Esophagus muscularis mucosa (tissue), 4 donors: ENCODE measurements around the gene MRGPRD. TPM values are rescaled to one million over a fixed set of nuclear protein-coding genes. Genes with fewer than 3 reads are reported as not detected.

Experiments
- DNase-seq: peaks from one replicate; pipeline ENCODE4 v3.0.0-alpha.2; 2017; ENCODE audit errors: extremely low spot score
- H3K27ac ChIP-seq, 4 donors: fragments of 200-600 bp; sonication (generic); replicated peaks in 1 of 4; 1 replicate in 3 of 4; 2 replicates in 1 of 4; pipeline ENCODE4 v1.5.1; 2016 to 2019; ENCODE audit warnings: mild to moderate bottlenecking in 1 of 4
- H3K27me3 ChIP-seq, 4 donors: fragments of 200-600 bp; sonication (generic); one replicate each; pipeline versions ENCODE4 v1.5.1 to v1.6.0; 2016 to 2019
- H3K36me3 ChIP-seq, 4 donors: fragments of 200-600 bp; sonication (generic); one replicate each; pipeline ENCODE4 v1.5.1; 2016 to 2019
- H3K4me1 ChIP-seq, 4 donors: fragments of 200-600 bp; sonication (generic); one replicate each; pipeline ENCODE4 v1.5.1; 2016 to 2019
- H3K4me3 ChIP-seq, 4 donors: fragments of 200-600 bp; sonication (generic); 1 replicate in 2 of 4; 2 replicates in 2 of 4; pipeline ENCODE4 v1.5.1; 2016 to 2019; ENCODE audit warnings: mild to moderate bottlenecking in 4 of 4, moderate library complexity in 1 of 4
- H3K9me3 ChIP-seq, 4 donors: fragments of 200-600 bp; sonication (generic); 1 replicate in 3 of 4; 2 replicates in 1 of 4; pipeline ENCODE4 v1.5.1; 2016 to 2019
- EP300 ChIP-seq: sonication (generic); formaldehyde crosslinking; IDR thresholded peaks from one replicate; pipeline ENCODE4 v1.6.1; 2017; ENCODE audit warnings: antibody characterized with exemption
- POLR2A ChIP-seq: fragments of 450-650 bp; IDR thresholded peaks from one replicate; pipeline ENCODE4 v1.6.1; 2017; ENCODE audit warnings: antibody characterized with exemption, moderate library complexity, mild to moderate bottlenecking, low read depth
- POLR2AphosphoS5 ChIP-seq, 2 donors: sonication (generic); formaldehyde crosslinking; IDR thresholded peaks; one replicate each; pipeline ENCODE4 v1.6.1; 2017; ENCODE audit warnings: antibody characterized with exemption in 2 of 2
- WGBS: methylation state at CpG from one replicate; pipeline ENCODE4 v1.1.5; 2018; 5-methylcytosine and 5-hydroxymethylcytosine counted together
- intact Hi-C: fragments of 100-400 bp; cut with DNase I; formaldehyde crosslinking; loops from one replicate; pipeline ENCODE4 v1.15.1; 2023
- total RNA-seq, 4 donors: library from RNA; depleted of rRNA; stranded (reverse); fragments of >200 nt; gene quantifications; one replicate each; pipeline versions ENCODE4 v1.1.0 to v1.2.1, GENCODE V29; 2016
- TF ChIP-seq, protein P1 (sequence below), 3 experiments: fragments of 200-600 bp in 2 of 3; fragments of 450-650 bp in 1 of 3; sonication (generic) in 2 of 3; IDR thresholded peaks; one replicate each; pipeline ENCODE4 v1.5.1; 2017 to 2019; ENCODE audit warnings: antibody characterized with exemption in 3 of 3, mild to moderate bottlenecking in 2 of 3, moderate library complexity in 1 of 3

Gene MRGPRD
- total RNA-seq, 4 donors from 2014 or later = 0.32 to 2.5 (median 0.66) TPM; not detected in 1

DNA sequence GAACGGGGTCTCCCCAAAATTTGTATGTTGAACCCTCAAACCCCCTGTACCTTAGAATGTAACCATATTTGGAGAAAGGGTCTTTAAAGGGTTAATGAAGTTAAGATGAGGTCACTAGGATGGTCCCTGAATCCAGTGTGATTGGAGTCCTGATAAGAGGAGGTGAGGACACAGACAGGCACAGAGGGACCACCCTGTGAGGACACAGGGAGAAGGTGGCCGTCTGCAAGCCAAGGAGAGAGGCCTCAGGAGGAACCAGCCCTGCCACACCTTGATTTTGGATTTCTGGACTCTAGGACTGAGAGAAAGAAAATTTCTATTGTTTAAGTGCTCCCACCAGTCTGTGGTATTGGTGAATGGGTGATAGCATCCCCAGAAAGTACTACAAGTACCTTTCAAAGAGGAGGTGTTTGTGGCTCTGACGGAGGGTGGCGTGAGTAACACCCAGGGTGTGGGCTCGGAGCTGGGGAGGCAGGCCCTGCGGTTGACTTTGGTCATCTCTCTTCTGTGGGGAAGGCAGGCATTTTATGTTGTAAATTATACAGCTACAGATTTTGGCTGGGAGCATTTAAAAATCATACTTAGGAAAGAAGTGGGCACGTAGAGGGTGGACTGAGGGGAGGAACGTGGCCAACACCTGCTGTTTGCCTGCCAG is 18.4 kb upstream of the MRGPRD start:
- Histone ChIP-seq H3K36me3 (peaks cover 0 to 14% (median 10%) of the 10 kb centered on the region in 4 donors), H3K4me3 (no peak overlapping the region), H3K27ac (peak overlapping the region; percentile 95 to 99 (median 97)), H3K4me1 (peaks cover 38 to 71% (median 69%) of the 10 kb centered on the region in 4 donors), H3K9me3 (no peaks in the 10 kb centered on the region), H3K27me3 (no peaks in the 10 kb centered on the region)
- intact Hi-C loops = loop anchor here (5.0 kb wide), 1 partner anchor 37 kb away; no protein-coding TSS in a partner anchor
- 70% methylated on average over 8 of the region's 8 CpGs for WGBS
- no peak for DNase-seq
- TF ChIP-seq EP300 = no peak
- TF ChIP-seq POLR2A = no peak
- TF ChIP-seq, protein P1, sequence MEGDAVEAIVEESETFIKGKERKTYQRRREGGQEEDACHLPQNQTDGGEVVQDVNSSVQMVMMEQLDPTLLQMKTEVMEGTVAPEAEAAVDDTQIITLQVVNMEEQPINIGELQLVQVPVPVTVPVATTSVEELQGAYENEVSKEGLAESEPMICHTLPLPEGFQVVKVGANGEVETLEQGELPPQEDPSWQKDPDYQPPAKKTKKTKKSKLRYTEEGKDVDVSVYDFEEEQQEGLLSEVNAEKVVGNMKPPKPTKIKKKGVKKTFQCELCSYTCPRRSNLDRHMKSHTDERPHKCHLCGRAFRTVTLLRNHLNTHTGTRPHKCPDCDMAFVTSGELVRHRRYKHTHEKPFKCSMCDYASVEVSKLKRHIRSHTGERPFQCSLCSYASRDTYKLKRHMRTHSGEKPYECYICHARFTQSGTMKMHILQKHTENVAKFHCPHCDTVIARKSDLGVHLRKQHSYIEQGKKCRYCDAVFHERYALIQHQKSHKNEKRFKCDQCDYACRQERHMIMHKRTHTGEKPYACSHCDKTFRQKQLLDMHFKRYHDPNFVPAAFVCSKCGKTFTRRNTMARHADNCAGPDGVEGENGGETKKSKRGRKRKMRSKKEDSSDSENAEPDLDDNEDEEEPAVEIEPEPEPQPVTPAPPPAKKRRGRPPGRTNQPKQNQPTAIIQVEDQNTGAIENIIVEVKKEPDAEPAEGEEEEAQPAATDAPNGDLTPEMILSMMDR (IDR thresholded peaks at IDR 0.05) = no peak
- TF ChIP-seq POLR2AphosphoS5 (IDR thresholded peaks at IDR 0.05) = peak in 1 of 2 donors; percentile 41

DNA sequence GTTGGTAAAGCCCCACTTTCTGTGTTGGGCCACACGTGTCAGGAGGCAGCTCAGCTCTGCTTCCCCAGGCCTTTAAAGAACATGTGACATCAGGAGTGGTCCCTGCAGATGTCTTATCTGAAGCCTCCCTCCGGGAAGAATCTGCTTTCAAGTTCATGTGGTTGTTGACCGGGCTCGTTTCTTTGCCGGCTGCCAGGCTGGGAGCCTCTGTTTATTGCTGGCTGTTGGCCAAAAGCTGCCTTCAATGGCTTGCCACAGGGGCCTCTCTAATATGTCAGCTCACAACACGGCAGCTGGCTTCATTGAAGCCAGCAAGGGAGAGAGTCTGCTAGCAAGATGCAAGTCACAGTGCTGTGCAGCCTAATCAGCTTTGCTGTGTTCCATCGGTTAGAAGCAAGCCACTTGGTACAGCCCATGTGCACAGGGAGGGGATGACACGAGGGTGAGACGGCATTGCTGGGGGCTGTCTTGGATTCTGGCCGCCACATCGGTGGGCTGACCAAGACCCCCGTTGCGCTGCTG is 17.7 kb upstream of the MRGPRD start:
- WGBS = 29% methylated on average over 11 of the region's 13 CpGs
- H3K27ac ChIP-seq = peak overlapping the region; percentile 95 to 99 (median 97)
- no peak for DNase-seq
- peaks cover 38 to 63% (median 61%) of the 10 kb centered on the region in 4 donors for H3K4me1 ChIP-seq
- intact Hi-C loops = loop anchor here (5.0 kb wide), 1 partner anchor 36 kb away; no protein-coding TSS in a partner anchor
- H3K9me3 ChIP-seq = no peaks in the 10 kb centered on the region
- peaks cover 0 to 6% (median 3%) of the 10 kb centered on the region in 4 donors for H3K36me3 ChIP-seq
- H3K4me3 ChIP-seq = no peak overlapping the region
- TF ChIP-seq EP300 = no peak
- peak in 1 of 2 donors; percentile 6 for TF ChIP-seq POLR2AphosphoS5 (IDR thresholded peaks at IDR 0.05)
- no peaks in the 10 kb centered on the region for H3K27me3 ChIP-seq

- intact Hi-C loops = loop anchor here (5.0 kb wide), 1 partner anchor 36 kb away; no protein-coding TSS in a partner anchor
Measured at GRCh38 chr11:68997995-68998348, 17.2 kb upstream of the MRGPRD start.

GRCh38 chr11:68997124-68997994 is 16.6 kb upstream of the MRGPRD start:
- 75% methylated on average over 13 of the region's 19 CpGs for WGBS
- H3K9me3 ChIP-seq = no peaks in the 10 kb centered on the region
- H3K4me1 ChIP-seq = peaks cover 27 to 52% (median 50%) of the 10 kb centered on the region in 4 donors
- no peak for DNase-seq
- H3K36me3 ChIP-seq = no peaks in the 10 kb centered on the region
- peak overlapping the region; percentile 95 to 99 (median 97) for H3K27ac ChIP-seq
- H3K27me3 ChIP-seq = peaks cover 0 to 5% (median 0%) of the 10 kb centered on the region in 4 donors
- intact Hi-C loops = loop anchor here (5.0 kb wide), 1 partner anchor 35 kb away; no protein-coding TSS in a partner anchor
- TF ChIP-seq POLR2A (no peak), EP300 (no peak), POLR2AphosphoS5 (IDR thresholded peaks at IDR 0.05) (no peak)
- TF ChIP-seq, protein P1 (IDR thresholded peaks at IDR 0.05) = no peak
- no peak overlapping the region for H3K4me3 ChIP-seq

More at GRCh38 chr11:68997995-68998348, 17.2 kb upstream of the MRGPRD start:
- H3K27ac ChIP-seq = peak overlapping the region; percentile 95 to 99 (median 97)
- no peaks in the 10 kb centered on the region for H3K27me3 ChIP-seq
- H3K4me1 ChIP-seq = peaks cover 33 to 58% (median 56%) of the 10 kb centered on the region in 4 donors
- H3K9me3 ChIP-seq = no peaks in the 10 kb centered on the region
- TF ChIP-seq POLR2A (no peak), EP300 (no peak), POLR2AphosphoS5 (IDR thresholded peaks at IDR 0.05) (no peak)
- TF ChIP-seq, protein P1 (IDR thresholded peaks at IDR 0.05) = no peak
- peaks cover 0 to 1% (median 0%) of the 10 kb centered on the region in 4 donors for H3K36me3 ChIP-seq
- no peak for DNase-seq
- H3K4me3 ChIP-seq = no peak overlapping the region
